IPS DF 6.9 (cell line): ENCODE measurements around the gene MDGA2.
A peak's percentile ranks its signal among the peaks of the same experiment; 100 is the strongest.

Experiments used
- DNase-seq: peaks from one replicate; pipeline ENCODE4 v3.0.0-alpha.2; 2013; ENCODE audit warnings: low read depth, low spot score
- H3K27ac ChIP-seq: one replicate; pipeline ENCODE4 v1.5.1; 2013; ENCODE audit warnings: low read length, control low read depth
- H3K27me3 ChIP-seq: 2 replicates; pipeline ENCODE4 v1.6.1; 2013; ENCODE audit warnings: mild to moderate bottlenecking, low read length; ENCODE audit not compliant: control insufficient read depth, insufficient read depth
- H3K36me3 ChIP-seq: 2 replicates; pipeline ENCODE4 v1.6.1; 2013; ENCODE audit warnings: low read length; ENCODE audit not compliant: control insufficient read depth, insufficient read depth
- H3K4me1 ChIP-seq: 2 replicates; pipeline ENCODE4 v1.6.1; 2013; ENCODE audit warnings: low read length; ENCODE audit not compliant: control insufficient read depth, insufficient read depth
- H3K4me3 ChIP-seq: 2 replicates; pipeline ENCODE4 v1.5.1; 2013; ENCODE audit warnings: mild to moderate bottlenecking, low read length
- H3K9me3 ChIP-seq: 2 replicates; pipeline ENCODE4 v1.6.1; 2013; ENCODE audit warnings: low read length, inconsistent platforms; ENCODE audit not compliant: control insufficient read depth, insufficient read depth
- WGBS: extraction: QIAGEN DNeasy Blood & Tissue Kit; methylation state at CpG from one replicate; pipeline ENCODE4 v1.1.7; 2013; ENCODE audit warnings: mixed read lengths, missing lambda C conversion rate; ENCODE audit not compliant: insufficient read length, insufficient coverage; 5-methylcytosine and 5-hydroxymethylcytosine counted together

Gene MDGA2

DNA sequence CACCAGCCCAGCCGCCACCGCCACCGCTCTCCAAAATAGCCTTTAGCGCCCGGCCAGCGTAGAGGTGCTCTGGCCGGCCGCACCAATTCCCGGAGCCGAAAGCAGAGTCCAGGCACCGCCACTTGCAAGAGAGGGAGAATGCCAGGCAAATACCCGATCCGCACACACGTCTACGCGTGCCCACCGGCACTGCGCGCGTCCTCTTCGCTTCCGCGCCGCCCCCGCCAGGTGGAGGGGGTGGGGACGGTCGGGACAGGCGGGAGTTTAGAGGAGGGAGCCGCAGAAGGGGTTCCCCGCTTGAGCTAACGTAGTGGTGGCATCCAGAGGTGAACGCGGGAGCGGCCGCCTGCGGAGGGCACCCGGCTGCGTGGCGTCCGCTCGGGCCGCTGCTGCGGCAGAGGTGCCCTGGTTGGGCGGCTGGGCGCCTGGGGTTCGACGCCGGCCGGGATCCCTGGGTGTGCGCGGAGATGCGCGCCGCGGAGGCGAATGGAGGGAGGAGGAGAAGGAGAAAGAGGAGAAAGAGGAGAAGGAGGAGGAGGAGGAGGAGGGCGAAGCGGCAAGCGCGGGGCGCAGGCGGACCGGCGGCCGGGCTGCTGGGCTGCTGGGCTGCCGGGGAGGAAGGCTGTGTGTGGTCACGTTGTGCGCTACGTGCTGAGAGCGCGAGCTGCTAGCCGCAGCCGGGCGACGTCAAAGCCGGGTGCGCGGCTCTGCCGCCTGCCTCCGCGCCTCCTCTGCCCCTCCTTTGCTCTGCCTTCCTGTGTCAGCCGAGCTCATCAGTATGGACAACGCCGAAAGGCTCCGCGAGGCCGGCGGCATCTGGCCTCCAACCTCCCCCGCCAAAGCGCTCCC is at the start of gene MDGA2:
Gene MDGA2, minus strand, starts transcription at position 140 of the 849 bp plus-strand sequence.
- DNase-seq: no peak
- Histone ChIP-seq H3K27ac (no peak within 1 kb of the TSS), H3K4me1 (no peaks in the 10 kb centered on the region), H3K4me3 (peak within 1 kb of the TSS; percentile 84), H3K27me3 (peaks cover 29% of the 10 kb centered on the region), H3K9me3 (no peaks in the 10 kb centered on the region), H3K36me3 (no peaks in the 10 kb centered on the region; the same call in 1 of the 2 replicates)
- no CpG with 5 or more reads among the region's 90 CpGs for WGBS

DNA sequence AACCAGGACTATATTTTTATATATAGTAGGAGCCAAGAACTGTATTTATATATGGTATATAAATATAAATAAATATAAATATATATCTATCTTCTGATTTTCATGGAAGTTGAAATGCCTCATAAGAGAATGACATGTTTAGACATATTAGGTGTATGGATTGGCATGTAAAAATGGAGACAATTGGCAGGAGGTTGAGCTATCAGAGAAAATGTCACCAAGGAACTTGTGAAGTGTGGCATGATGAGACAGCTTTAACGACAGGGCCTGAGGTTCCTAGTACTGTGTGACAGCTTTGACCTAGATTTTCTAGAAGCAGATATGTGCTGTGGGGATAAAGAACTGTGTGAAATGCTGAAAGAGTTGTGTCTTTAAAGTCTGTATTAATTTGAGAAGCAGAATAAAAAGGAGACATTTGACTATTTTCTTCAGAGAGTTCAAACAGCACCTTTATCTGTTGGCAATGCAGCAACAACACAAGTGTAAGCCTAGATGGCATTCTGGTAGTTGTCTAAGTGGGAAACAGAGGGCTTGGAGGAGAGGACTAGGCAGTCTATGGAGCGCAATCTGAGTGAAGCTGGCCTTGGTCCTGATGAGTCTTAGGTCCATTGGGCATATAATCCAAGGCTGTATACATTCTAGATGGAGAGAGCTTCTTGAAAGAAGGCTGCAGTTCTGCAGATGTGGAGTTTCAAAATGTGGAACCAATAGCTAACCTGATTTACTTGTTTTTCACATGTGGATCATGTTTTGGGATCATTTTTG is 47.7 kb upstream of the MDGA2 start:
- no peak for DNase-seq
- Histone ChIP-seq H3K4me1 (no peaks in the 10 kb centered on the region), H3K9me3 (no peaks in the 10 kb centered on the region), H3K27ac (no peak overlapping the region), H3K36me3 (no peaks in the 10 kb centered on the region), H3K4me3 (no peak overlapping the region), H3K27me3 (no peaks in the 10 kb centered on the region)
- no CpG with 5 or more reads among the region's 2 CpGs for WGBS

DNA sequence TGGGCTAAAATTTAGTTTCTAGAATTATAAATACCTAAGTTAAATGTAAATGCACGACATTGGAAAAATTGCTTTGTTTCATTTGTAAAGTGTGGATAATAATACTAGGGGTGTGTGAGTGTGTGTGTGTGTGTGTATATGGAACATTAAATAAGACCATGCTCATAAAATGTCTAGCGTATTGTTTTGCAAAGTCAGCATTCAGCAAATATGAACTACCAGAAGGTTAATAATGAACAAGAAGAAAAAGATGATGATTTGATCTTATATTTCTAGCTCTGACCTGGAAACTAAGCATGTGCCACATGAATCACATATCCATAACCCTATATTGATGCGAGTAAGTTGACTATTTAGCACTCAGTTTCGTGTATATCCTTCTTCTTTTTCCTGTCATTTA is 44.9 kb upstream of the MDGA2 start:
- no CpG with 5 or more reads among the region's 4 CpGs for WGBS
- no peak for DNase-seq

DNA sequence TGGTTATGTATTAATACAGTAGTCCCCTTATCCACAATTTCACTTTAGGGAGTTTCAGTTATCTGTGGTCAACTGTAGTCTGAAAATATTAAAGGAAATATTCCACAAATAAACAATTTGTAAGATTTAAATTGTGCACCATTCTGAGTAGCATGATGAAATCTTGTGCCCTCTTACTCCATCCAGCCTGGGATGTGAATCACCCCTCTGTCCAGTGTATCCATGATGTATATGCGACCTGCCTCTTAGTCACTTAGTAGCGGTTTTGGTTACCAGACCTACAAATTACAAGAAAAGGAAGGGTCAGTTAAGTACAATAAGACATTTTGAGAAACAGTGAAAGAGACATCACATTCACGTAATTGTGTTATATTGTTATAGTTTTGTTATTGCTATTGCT is 39.9 kb upstream of the MDGA2 start:
- no CpG with 5 or more reads among the region's 3 CpGs for WGBS
- DNase-seq: no peak

More for the DNA sequence above, 44.9 kb upstream of the MDGA2 start:
- Histone ChIP-seq H3K9me3 (no peaks in the 10 kb centered on the region), H3K27me3 (no peaks in the 10 kb centered on the region), H3K27ac (no peak overlapping the region), H3K36me3 (no peaks in the 10 kb centered on the region), H3K4me3 (no peak overlapping the region), H3K4me1 (no peaks in the 10 kb centered on the region)

DNA sequence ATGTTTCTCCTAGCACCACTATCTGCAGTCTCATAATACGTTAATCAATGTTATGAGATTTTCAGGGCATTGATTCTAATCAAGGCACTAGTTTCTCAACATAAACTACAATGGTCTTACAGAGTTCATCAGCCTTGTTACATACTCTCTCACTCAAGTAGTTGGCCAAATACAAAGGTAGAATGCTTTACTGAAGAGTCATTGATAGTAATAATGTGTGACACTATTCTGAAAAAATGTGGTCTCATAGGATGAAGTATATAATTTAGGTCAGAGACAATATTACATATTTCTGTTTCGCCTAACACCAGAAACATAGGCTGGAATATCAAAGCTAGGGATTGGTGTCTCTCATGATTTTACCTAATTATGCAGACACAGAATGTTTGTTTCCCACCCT is 35.2 kb upstream of the MDGA2 start:
- H3K27me3 ChIP-seq: no peaks in the 10 kb centered on the region
- no peaks in the 10 kb centered on the region for H3K9me3 ChIP-seq
- DNase-seq: no peak
- H3K36me3 ChIP-seq: no peaks in the 10 kb centered on the region
- no peak overlapping the region for H3K4me3 ChIP-seq
- H3K27ac ChIP-seq: no peak overlapping the region
- H3K4me1 ChIP-seq: no peaks in the 10 kb centered on the region
- no CpG with 5 or more reads among the region's 2 CpGs for WGBS

More for the DNA sequence above, 39.9 kb upstream of the MDGA2 start:
- Histone ChIP-seq H3K27me3 (no peaks in the 10 kb centered on the region), H3K4me1 (no peaks in the 10 kb centered on the region), H3K36me3 (no peaks in the 10 kb centered on the region), H3K9me3 (no peaks in the 10 kb centered on the region), H3K4me3 (no peak overlapping the region), H3K27ac (no peak overlapping the region)

DNA sequence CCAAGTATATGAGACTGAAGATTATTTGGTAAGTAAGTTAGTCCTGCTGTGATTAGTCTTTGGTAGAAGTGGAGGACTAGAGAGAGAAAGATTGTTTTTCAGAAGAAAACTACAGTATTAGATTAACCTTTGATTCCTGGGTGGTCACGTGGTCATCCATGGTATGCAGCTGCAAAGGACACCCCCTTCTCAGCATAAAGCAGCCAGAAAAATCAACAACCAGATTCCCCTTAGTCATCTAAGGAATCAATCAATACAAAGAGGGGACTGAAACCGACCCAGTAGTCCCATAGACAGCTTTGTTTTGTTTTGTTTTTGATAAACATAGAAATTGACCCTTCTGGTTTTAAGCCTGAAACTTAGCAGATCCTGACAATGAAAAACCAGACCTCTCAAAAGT is 30.3 kb upstream of the MDGA2 start:
- Histone ChIP-seq H3K36me3 (no peaks in the 10 kb centered on the region), H3K4me1 (no peaks in the 10 kb centered on the region), H3K9me3 (no peaks in the 10 kb centered on the region), H3K4me3 (no peak overlapping the region), H3K27me3 (no peaks in the 10 kb centered on the region), H3K27ac (no peak overlapping the region)
- DNase-seq: no peak
- no CpG with 5 or more reads among the region's 2 CpGs for WGBS

DNA sequence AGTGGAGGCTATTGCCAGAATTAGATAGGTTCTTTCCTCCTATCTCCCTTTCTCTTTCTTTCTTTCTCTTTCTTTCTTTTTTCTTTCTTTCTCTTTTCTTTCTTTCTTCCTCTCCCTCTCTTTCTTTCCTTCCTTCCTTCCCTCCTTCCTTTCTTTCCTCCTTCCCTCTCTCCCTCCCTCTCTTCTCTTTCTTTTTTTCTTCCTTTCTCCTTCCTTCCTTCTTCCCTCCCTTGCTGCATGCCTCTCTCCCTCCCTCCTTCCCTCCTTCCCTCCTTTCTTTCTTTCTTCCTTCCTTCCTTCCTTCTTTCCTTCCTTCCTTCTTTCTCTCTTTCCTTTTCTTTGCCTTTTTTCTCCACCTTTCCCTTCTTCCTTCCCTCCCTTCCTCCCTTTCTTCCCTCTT is 16.4 kb upstream of the MDGA2 start:
- H3K27me3 ChIP-seq: no peaks in the 10 kb centered on the region
- no peaks in the 10 kb centered on the region for H3K9me3 ChIP-seq
- no peak overlapping the region for H3K4me3 ChIP-seq
- DNase-seq: no peak
- H3K4me1 ChIP-seq: no peaks in the 10 kb centered on the region
- H3K36me3 ChIP-seq: no peaks in the 10 kb centered on the region
- no peak overlapping the region for H3K27ac ChIP-seq

DNA sequence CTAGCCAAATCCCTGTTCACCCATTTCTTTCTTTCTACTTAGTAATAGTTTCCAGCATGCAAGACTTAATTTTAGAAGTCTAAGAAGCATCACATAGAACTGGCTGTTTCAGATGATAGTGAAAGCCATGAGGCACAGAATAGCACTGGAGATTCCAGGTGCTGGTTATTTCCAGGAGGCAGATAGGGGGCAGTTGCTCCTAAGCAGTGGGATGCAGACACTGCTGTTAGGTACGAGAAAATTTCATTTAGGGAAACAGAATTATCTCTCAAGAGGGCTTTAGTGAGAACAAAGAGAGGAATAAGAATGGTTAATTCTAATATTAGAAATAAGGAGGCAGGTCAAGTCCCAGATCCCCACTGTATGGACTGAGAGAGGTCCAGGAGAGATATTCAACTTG is 3.6 kb upstream of the MDGA2 start:
- H3K27ac ChIP-seq: no peak overlapping the region
- no CpG with 5 or more reads among the region's 1 CpG for WGBS
- no peak for DNase-seq

DNA sequence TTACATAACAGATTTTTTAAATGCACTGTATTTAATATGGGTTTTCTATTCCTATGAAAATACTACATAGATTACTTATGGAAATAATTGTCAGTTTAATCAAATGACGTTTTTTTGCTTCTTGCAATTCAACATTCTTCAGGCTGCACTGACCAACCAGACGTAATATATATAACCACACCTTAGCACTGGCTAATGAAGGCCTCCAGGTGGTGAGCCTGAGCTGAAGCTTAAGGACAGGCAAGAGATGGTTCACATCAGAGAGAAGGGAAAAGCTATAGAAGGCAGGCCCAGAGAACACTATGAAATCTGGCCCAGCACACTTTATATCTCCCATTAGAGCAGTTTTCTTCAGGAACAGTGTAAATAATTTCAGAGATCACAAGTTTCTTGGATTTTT is 2.8 kb upstream of the MDGA2 start:
- Histone ChIP-seq H3K4me1 (no peaks in the 10 kb centered on the region), H3K36me3 (no peaks in the 10 kb centered on the region; the same call in 1 of the 2 replicates), H3K27ac (no peak overlapping the region), H3K27me3 (peaks cover 22% of the 10 kb centered on the region), H3K4me3 (no peak overlapping the region), H3K9me3 (no peaks in the 10 kb centered on the region)
- DNase-seq: no peak
- no CpG with 5 or more reads among the region's 2 CpGs for WGBS

More for the DNA sequence above, 3.6 kb upstream of the MDGA2 start:
- Histone ChIP-seq H3K9me3 (no peaks in the 10 kb centered on the region), H3K27me3 (peaks cover 15% of the 10 kb centered on the region), H3K36me3 (no peaks in the 10 kb centered on the region; the same call in 1 of the 2 replicates), H3K4me1 (no peaks in the 10 kb centered on the region), H3K4me3 (no peak overlapping the region)

DNA sequence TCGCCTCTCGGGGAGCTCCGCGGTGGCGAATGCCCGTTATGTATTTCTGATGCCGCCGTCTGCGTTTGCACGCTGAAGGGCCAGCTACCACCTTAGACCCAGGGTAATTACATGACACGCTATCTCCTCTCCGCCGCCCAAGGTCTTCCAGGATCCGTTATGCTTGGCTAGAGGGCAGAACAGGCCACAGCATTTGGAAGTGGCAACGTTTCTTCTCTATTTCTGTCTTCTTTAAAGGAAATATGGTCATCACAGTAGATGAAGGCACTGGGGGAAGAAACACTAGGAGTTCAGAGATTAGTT is 861 bp upstream of the MDGA2 start:
- WGBS: no CpG with 5 or more reads among the region's 15 CpGs
- Histone ChIP-seq H3K4me1 (no peaks in the 10 kb centered on the region), H3K4me3 (peak overlapping the region; percentile 84; the same call in 1 of the 2 replicates), H3K27me3 (peaks cover 29% of the 10 kb centered on the region), H3K9me3 (no peaks in the 10 kb centered on the region), H3K27ac (no peak overlapping the region), H3K36me3 (no peaks in the 10 kb centered on the region; the same call in 1 of the 2 replicates)
- no peak for DNase-seq
